IMR-90 (cell line): Measurements from ENCODE around the gene CYP3A4. TPM values are rescaled to one million over a fixed set of nuclear protein-coding genes. Genes with fewer than 3 reads are reported as not detected.
"Not testable (repeated sequence)": the region's sequence is repeated elsewhere in the genome, so short reads cannot be mapped to it uniquely, and the experiment has no call there.

ENCODE experiments used
- ATAC-seq: fragments of 200-7000 bp; cut with Tn5 transposase; 2 replicates; pipeline ENCODE4 v1.9.1; 2020; ENCODE audit warnings: low read depth, mild to moderate bottlenecking, moderate library complexity
- BruUV-seq: library from RNA; stranded (reverse); fragments of 400-500 nt; replicated peaks from 2 replicates; lab custom pipeline; 2021; lab: Mats Ljungman, UMichigan
- CTCF ChIA-PET: fragments of 300-600 bp; formaldehyde crosslinking; extraction: SDS; loops from one replicate; lab custom pipeline; 2021; ENCODE audit warnings: antibody characterized with exemption; lab: Yijun Ruan, JAX
- POLR2A ChIA-PET: fragments of 300-600 bp; sonication (Branson Sonifier 250); formaldehyde crosslinking; loops from one replicate; lab custom pipeline; 2022; ENCODE audit warnings: antibody characterized with exemption; ENCODE audit not compliant: unreplicated experiment; lab: Charles Lee
- DNase-seq: peaks from one replicate; pipeline ENCODE4 v3.0.0; 2013
- H2AFZ ChIP-seq: replicated peaks from 2 replicates; pipeline ENCODE3; 2013; ENCODE audit warnings: low read length, mild to moderate bottlenecking; ENCODE audit not compliant: poor library complexity
- H2AK5ac ChIP-seq: 2 replicates; pipeline ENCODE4 v1.6.1; 2013; ENCODE audit warnings: low read depth, low read length, inconsistent platforms
- H2AK9ac ChIP-seq: replicated peaks from 2 replicates; pipeline ENCODE3; 2013; ENCODE audit warnings: mild to moderate bottlenecking, low read depth, low read length, moderate library complexity; ENCODE audit not compliant: poor library complexity
- H2BK120ac ChIP-seq: 2 replicates; pipeline ENCODE4 v1.6.1; 2013; ENCODE audit warnings: low read depth, low read length, inconsistent platforms
- H2BK15ac ChIP-seq: 3 replicates; pipeline ENCODE4 v1.6.1; 2013; ENCODE audit warnings: low read depth, low read length, inconsistent platforms
- H2BK20ac ChIP-seq: 2 replicates; pipeline ENCODE4 v1.6.1; 2013; ENCODE audit warnings: low read depth, mild to moderate bottlenecking, inconsistent platforms, low read length, moderate library complexity
- H2BK5ac ChIP-seq: 2 replicates; pipeline ENCODE4 v1.6.1; 2013; ENCODE audit warnings: mild to moderate bottlenecking, low read depth, low read length, inconsistent platforms; ENCODE audit not compliant: poor library complexity, severe bottlenecking
- H3K14ac ChIP-seq: replicated peaks from 2 replicates; pipeline ENCODE4 v1.6.1; 2013; ENCODE audit warnings: low read depth, low read length, inconsistent platforms
- H3K18ac ChIP-seq: 2 replicates; pipeline ENCODE4 v1.6.1; 2013; ENCODE audit warnings: low read depth, low read length, control low read depth
- H3K23ac ChIP-seq: 2 replicates; pipeline ENCODE4 v1.6.1; 2013; ENCODE audit warnings: low read depth, low read length, inconsistent platforms
- H3K27ac ChIP-seq: 2 replicates; pipeline ENCODE4 v1.5.1; 2013; ENCODE audit warnings: mild to moderate bottlenecking, control low read depth, low read length; ENCODE audit not compliant: insufficient read depth
- H3K27me3 ChIP-seq: 2 replicates; pipeline ENCODE4 v1.6.1; 2013; ENCODE audit warnings: low read length; ENCODE audit not compliant: control insufficient read depth, insufficient read depth
- H3K36me3 ChIP-seq: 2 replicates; pipeline ENCODE4 v1.6.1; 2013; ENCODE audit warnings: low read length, mixed read lengths; ENCODE audit not compliant: control insufficient read depth, insufficient read depth
- H3K4ac ChIP-seq: 2 replicates; pipeline ENCODE4 v1.6.1; 2013; ENCODE audit warnings: low read depth, low read length, inconsistent platforms
- H3K4me1 ChIP-seq: 2 replicates; pipeline ENCODE4 v1.6.1; 2013; ENCODE audit warnings: low read length, mixed read lengths; ENCODE audit not compliant: control insufficient read depth, insufficient read depth
- H3K4me2 ChIP-seq: 2 replicates; pipeline ENCODE4 v1.6.1; 2013; ENCODE audit warnings: low read depth, mild to moderate bottlenecking, control low read depth, low read length, moderate library complexity
- H3K4me3 ChIP-seq: 2 replicates; pipeline ENCODE4 v1.5.1; 2013; ENCODE audit warnings: low read depth, mild to moderate bottlenecking, control low read depth, low read length, moderate library complexity; ENCODE audit not compliant: insufficient read depth
- H3K56ac ChIP-seq: 2 replicates; pipeline ENCODE4 v1.6.1; 2013; ENCODE audit warnings: low read length, inconsistent platforms; ENCODE audit not compliant: insufficient read depth; ENCODE audit errors: extremely low read depth
- H3K79me1 ChIP-seq, 2 experiments: 2 replicates each; pipeline ENCODE4 v1.6.1; 2013; ENCODE audit warnings: low read length in 2 of 2, inconsistent platforms in 1 of 2, low read depth in 1 of 2
- H3K9ac ChIP-seq: 2 replicates; pipeline ENCODE4 v1.6.1; 2013; ENCODE audit warnings: low read depth, low read length, control low read depth
- H3K9me1 ChIP-seq: 2 replicates; pipeline ENCODE4 v1.6.1; 2013; ENCODE audit warnings: low read length, inconsistent platforms; ENCODE audit not compliant: insufficient read depth
- H3K9me3 ChIP-seq: 2 replicates; pipeline ENCODE4 v1.6.1; 2013; ENCODE audit warnings: low read length; ENCODE audit not compliant: control insufficient read depth, insufficient read depth
- H4K20me1 ChIP-seq: 2 replicates; pipeline ENCODE4 v1.6.1; 2013; ENCODE audit warnings: low read length, inconsistent platforms; ENCODE audit not compliant: insufficient read depth
- H4K5ac ChIP-seq: 2 replicates; pipeline ENCODE4 v1.6.1; 2013; ENCODE audit warnings: mild to moderate bottlenecking, low read depth, low read length, control low read depth
- H4K8ac ChIP-seq, 2 experiments: 2 replicates each; pipeline ENCODE4 v1.6.1; 2013; ENCODE audit warnings: low read depth in 2 of 2, low read length in 2 of 2, control low read depth in 1 of 2, inconsistent platforms in 1 of 2
- H4K91ac ChIP-seq: 2 replicates; pipeline ENCODE4 v1.6.1; 2013; ENCODE audit warnings: low read depth, low read length, inconsistent platforms; ENCODE audit not compliant: insufficient read depth
- WGBS, 2 experiments: methylation state at CpG; one replicate each; pipeline versions ENCODE4 v1.1.5 to v1.1.7; 2013; ENCODE audit warnings: missing lambda C conversion rate in 2 of 2; ENCODE audit not compliant: insufficient read length in 1 of 2; ENCODE audit errors: extremely low coverage in 2 of 2; 5-methylcytosine and 5-hydroxymethylcytosine counted together
- dilution Hi-C: fragments of 300-500 bp; cut with HindIII; formaldehyde crosslinking; loops from one replicate; pipeline ENCODE4 v1.14.3; 2018; ENCODE audit warnings: low sequenced_read_pairs; ENCODE audit not compliant: unreplicated experiment
- in situ Hi-C: fragments of 300-500 bp; cut with MboI; formaldehyde crosslinking; loops from 3 replicates; pipeline ENCODE4 v1.14.3; 2019; ENCODE audit warnings: low sequenced_read_pairs, inconsistent platforms, mixed read lengths
- intact Hi-C: fragments of 100-400 bp; cut with micrococcal nuclease; formaldehyde crosslinking; loops from 2 replicates; pipeline ENCODE4 v1.10.0; 2022
- polyA plus RNA-seq, 3 experiments: library from polyadenylated mRNA; depleted of rRNA; stranded (reverse); fragments of >200 nt; gene quantifications; 2 replicates each; pipeline ENCODE4 v1.2.3, GENCODE V29; 2012; ENCODE audit warnings: low replicate concordance in 1 of 3
- total RNA-seq: library from RNA; depleted of rRNA; stranded (reverse); fragments of >200 nt; gene quantifications from 2 replicates; pipeline ENCODE4 v1.2.3, GENCODE V29; 2012

CYP3A4 gene
- total and polyA plus RNA-seq, 2 of the 4 experiments (the other 2 are of a cell fraction), result not detected

- H3K9ac ChIP-seq, H4K91ac ChIP-seq, H3K36me3 ChIP-seq, H2AK5ac ChIP-seq, ATAC-seq, H3K56ac ChIP-seq, H3K9me3 ChIP-seq, H2BK5ac ChIP-seq, BruUV-seq, CTCF ChIA-PET, H4K20me1 ChIP-seq, H3K18ac ChIP-seq, H2AFZ ChIP-seq, H2BK20ac ChIP-seq, H3K4me1 ChIP-seq, H3K79me1 ChIP-seq, DNase-seq, H3K14ac ChIP-seq, H3K27ac ChIP-seq, POLR2A ChIA-PET, H4K5ac ChIP-seq, H3K4ac ChIP-seq, H3K4me2 ChIP-seq, in situ Hi-C loops, H2BK120ac ChIP-seq, H3K4me3 ChIP-seq, H3K9me1 ChIP-seq, H4K8ac ChIP-seq, H3K27me3 ChIP-seq, H2BK15ac ChIP-seq, dilution Hi-C loops, H2AK9ac ChIP-seq, intact Hi-C loops, H3K23ac ChIP-seq: not testable (repeated sequence)
- no CpG with 5 or more reads among the region's 1 CpG for WGBS, 2 experiments
Observed at GRCh38 chr7:99773395-99773794, 10.6 kb downstream of the CYP3A4 start.
